IPS-18c (cell line): ENCODE results near the gene CST3.

Experiments used
- H3K4me3 ChIP-seq: 2 replicates; pipeline ENCODE4 v1.7.0; 2013; ENCODE audit warnings: low read depth, mild to moderate bottlenecking, low read length, moderate library complexity; ENCODE audit not compliant: insufficient read depth
- H3K9me3 ChIP-seq: one replicate; pipeline ENCODE4 v1.6.1; 2013; ENCODE audit warnings: mild to moderate bottlenecking, low read length, moderate library complexity; ENCODE audit not compliant: control insufficient read depth, insufficient read depth

The CST3 gene

GRCh38 chr20:23596579-23597250 lies 41.0 kb downstream of the CST3 start:
- no peaks in the 10 kb centered on the region for H3K9me3 ChIP-seq
- no peak overlapping the region for H3K4me3 ChIP-seq

GRCh38 chr20:23595941-23596340 lies 41.8 kb downstream of the CST3 start:
- Histone ChIP-seq H3K4me3 (no peak overlapping the region), H3K9me3 (no peaks in the 10 kb centered on the region)

- Histone ChIP-seq H3K4me3 (no peak overlapping the region; the same call in 1 of the 2 replicates), H3K9me3 (peaks cover 7% of the 10 kb centered on the region)
Measured at GRCh38 chr20:23588434-23589403, 49.0 kb downstream of the CST3 start.

GRCh38 chr20:23587631-23588030 lies 50.1 kb downstream of the CST3 start:
- H3K4me3 ChIP-seq: no peak overlapping the region

GRCh38 chr20:23586735-23587525 lies 50.8 kb downstream of the CST3 start:
- Histone ChIP-seq H3K9me3 (peaks cover 7% of the 10 kb centered on the region), H3K4me3 (no peak overlapping the region)

More at GRCh38 chr20:23587631-23588030, 50.1 kb downstream of the CST3 start:
- peaks cover 7% of the 10 kb centered on the region for H3K9me3 ChIP-seq

- no peak overlapping the region for H3K4me3 ChIP-seq
- peaks cover 7% of the 10 kb centered on the region for H3K9me3 ChIP-seq
Measured at GRCh38 chr20:23585808-23586734, 51.7 kb downstream of the CST3 start.

- no peak overlapping the region for H3K4me3 ChIP-seq
- H3K9me3 ChIP-seq: peaks cover 7% of the 10 kb centered on the region
Measured at GRCh38 chr20:23585449-23585807, 52.3 kb downstream of the CST3 start.

- Histone ChIP-seq H3K4me3 (no peak overlapping the region), H3K9me3 (peaks cover 7% of the 10 kb centered on the region)
Measured at GRCh38 chr20:23584434-23585199, 53.1 kb downstream of the CST3 start.
